Epithelial cell of prostate (primary cell): ENCODE measurements around the gene MIOX.

Source experiments
- DNase-seq: peaks from one replicate; pipeline ENCODE4 v3.0.0-alpha.2; 2011; ENCODE audit warnings: low read depth, low spot score
- H3K27ac ChIP-seq: fragments of 450-650 bp; 2 replicates; pipeline ENCODE4 v1.5.1; 2017; ENCODE audit warnings: mild to moderate bottlenecking

Gene MIOX

GRCh38 chr22:50486561-50487289 is at the start of gene MIOX:
MIOX (plus strand) TSS chr22:50486859; CDS start chr22:50486898, 39 bp downstream.
- DNase-seq, result no peak

GRCh38 chr22:50437511-50438304 is 49.0 kb upstream of the MIOX start:
- H3K27ac ChIP-seq, result no peak overlapping the region
- DNase-seq, result no peak

More at GRCh38 chr22:50486561-50487289, at the start of gene MIOX:
- H3K27ac ChIP-seq, result no peak within 1 kb of the TSS

GRCh38 chr22:50438305-50439275 is 48.1 kb upstream of the MIOX start:
- no peak overlapping the region for H3K27ac ChIP-seq
- DNase-seq, result no peak

GRCh38 chr22:50439314-50439870 is 47.3 kb upstream of the MIOX start:
- no peak for DNase-seq

DNA sequence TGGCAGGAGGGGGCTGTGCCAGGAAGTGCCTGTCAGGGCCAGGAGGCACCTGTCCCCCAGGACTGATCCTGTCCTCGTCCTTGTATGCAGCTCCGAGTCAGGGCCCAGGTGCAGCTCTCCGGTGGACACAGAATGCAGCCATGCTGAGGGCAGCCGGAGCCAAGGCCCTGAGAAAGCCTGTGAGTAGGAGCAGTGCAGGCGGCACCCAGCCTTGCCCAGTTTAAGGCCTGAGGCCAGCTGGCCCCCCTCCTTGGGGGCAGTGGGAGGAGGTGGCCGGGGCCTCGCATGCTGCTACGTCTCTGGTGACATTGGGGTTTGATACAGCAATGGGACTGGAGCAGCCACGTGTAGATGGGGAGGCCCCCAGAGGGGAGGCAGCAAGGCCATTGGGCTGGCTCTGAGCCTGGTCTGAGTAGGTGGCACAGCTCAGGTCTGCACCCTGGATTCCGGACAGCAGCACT is 46.8 kb upstream of the MIOX start:
- H3K27ac ChIP-seq, result no peak overlapping the region

More at GRCh38 chr22:50439314-50439870, 47.3 kb upstream of the MIOX start:
- no peak overlapping the region for H3K27ac ChIP-seq

GRCh38 chr22:50440544-50441249 is 46.0 kb upstream of the MIOX start:
- H3K27ac ChIP-seq, result no peak overlapping the region
- DNase-seq, result no peak

More for the DNA sequence above, 46.8 kb upstream of the MIOX start:
- no peak for DNase-seq

- no peak for DNase-seq
- no peak overlapping the region for H3K27ac ChIP-seq
Observed at GRCh38 chr22:50441428-50441993, 45.1 kb upstream of the MIOX start.

DNA sequence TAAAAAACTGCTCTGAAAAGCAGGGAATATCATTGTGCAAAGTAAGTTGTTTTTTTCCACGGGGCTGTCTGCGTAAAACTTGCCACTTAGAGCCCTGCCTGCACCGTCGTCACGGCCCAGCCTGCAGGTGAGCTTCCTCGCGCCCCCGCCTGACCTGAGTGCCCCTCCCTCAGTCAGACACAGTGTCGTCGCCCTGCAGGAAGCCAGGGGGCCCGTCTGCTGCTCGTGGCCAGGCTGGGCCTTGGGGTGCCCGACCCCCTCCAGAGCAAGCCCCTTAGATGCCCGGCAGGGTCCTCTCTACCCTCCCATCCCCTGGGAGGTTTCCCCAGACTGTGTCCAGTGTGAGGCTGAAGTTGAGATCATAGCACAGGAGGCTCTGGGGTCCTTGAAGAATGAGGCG is 43.5 kb upstream of the MIOX start:
- no peak for DNase-seq
- H3K27ac ChIP-seq, result no peak overlapping the region

DNA sequence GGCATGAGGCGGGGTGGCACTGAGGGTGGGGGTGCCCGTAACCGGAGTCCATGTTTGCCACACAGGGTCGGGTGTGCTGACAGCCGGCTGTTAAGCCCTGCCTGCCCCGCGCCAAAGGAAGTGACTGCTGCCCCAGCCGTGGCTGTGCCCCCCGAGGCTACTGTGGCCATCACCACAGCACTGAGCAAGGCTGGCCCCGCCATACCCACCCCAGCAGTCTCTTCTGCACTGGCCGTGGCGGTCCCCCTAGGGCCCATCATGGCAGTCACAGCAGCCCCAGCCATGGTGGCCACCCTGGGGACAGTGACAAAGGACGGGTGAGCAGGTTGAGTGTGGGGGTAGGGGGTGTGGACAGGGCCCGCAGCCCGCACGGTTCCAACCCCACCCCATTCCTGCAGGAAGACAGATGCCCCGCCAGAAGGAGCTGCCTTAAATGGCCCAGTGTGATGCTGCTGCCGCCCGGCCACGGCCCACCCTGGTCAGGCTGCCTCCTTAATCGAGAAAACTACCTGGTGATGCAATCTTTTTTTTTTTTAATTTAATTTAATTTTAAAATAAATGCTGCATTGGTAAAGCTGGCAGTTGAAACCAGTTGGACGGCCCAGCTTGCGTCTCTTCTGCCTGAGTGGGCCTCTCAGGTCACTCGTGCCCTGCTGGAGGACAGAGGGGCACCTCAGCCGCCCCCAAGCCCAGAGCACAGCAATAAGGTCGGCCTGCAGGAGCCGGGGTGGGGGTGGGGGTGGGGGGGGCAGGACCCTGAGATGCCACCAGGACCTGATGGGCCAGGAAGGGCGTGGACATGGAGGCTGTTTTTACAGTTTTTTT is 42.6 kb upstream of the MIOX start:
- no peak for DNase-seq
- no peak overlapping the region for H3K27ac ChIP-seq

DNA sequence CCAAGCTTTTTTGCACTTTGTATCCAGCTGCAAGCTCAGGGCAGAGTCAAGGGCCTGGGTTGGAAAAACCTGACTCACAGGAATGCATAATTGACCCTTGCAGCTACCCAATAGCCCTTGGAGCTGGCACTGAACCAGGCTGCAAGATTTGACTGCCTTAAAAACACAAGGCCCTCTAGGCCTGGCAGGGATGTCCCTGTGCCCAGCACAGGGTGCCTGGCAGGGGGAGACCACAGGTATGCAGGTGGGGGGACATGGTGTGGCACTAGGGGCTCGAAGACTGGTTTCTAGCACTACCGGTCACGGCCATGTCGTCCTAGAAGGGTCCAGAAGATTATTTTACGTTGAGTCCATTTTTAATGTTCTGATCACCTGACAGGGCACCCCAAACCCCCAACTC is 42.0 kb upstream of the MIOX start:
- no peak for DNase-seq
- no peak overlapping the region for H3K27ac ChIP-seq

GRCh38 chr22:50445071-50445879 is 41.4 kb upstream of the MIOX start:
- H3K27ac ChIP-seq, result no peak overlapping the region
- DNase-seq, result no peak

- no peak for DNase-seq
- no peak overlapping the region for H3K27ac ChIP-seq
Observed at GRCh38 chr22:50445880-50446707, 40.6 kb upstream of the MIOX start.

- H3K27ac ChIP-seq, result no peak overlapping the region
- no peak for DNase-seq
Observed at GRCh38 chr22:50446708-50447575, 39.7 kb upstream of the MIOX start.

GRCh38 chr22:50447576-50448551 is 38.8 kb upstream of the MIOX start:
- H3K27ac ChIP-seq, result no peak overlapping the region
- no peak for DNase-seq
